Kasumi-1 (cell line): ENCODE measurements around the gene ATP13A4.

Experiments
- DNase-seq, 2 experiments: peaks; one replicate each; lab custom pipeline; 2025; lab: John Stamatoyannopoulos, UW

Gene ATP13A4, protein sequence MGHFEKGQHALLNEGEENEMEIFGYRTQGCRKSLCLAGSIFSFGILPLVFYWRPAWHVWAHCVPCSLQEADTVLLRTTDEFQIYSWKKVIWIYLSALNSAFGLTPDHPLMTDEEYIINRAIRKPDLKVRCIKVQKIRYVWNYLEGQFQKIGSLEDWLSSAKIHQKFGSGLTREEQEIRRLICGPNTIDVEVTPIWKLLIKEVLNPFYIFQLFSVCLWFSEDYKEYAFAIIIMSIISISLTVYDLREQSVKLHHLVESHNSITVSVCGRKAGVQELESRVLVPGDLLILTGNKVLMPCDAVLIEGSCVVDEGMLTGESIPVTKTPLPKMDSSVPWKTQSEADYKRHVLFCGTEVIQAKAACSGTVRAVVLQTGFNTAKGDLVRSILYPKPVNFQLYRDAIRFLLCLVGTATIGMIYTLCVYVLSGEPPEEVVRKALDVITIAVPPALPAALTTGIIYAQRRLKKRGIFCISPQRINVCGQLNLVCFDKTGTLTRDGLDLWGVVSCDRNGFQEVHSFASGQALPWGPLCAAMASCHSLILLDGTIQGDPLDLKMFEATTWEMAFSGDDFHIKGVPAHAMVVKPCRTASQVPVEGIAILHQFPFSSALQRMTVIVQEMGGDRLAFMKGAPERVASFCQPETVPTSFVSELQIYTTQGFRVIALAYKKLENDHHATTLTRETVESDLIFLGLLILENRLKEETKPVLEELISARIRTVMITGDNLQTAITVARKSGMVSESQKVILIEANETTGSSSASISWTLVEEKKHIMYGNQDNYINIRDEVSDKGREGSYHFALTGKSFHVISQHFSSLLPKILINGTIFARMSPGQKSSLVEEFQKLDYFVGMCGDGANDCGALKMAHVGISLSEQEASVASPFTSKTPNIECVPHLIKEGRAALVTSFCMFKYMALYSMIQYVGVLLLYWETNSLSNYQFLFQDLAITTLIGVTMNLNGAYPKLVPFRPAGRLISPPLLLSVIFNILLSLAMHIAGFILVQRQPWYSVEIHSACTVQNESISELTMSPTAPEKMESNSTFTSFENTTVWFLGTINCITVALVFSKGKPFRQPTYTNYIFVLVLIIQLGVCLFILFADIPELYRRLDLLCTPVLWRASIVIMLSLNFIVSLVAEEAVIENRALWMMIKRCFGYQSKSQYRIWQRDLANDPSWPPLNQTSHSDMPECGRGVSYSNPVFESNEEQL

GRCh38 chr3:193554811-193555210, at the start of gene ATP13A4:
ATP13A4 (minus strand) TSS chr3:193554895; CDS start chr3:193554799, 96 bp downstream.
- no peak for DNase-seq

DNA sequence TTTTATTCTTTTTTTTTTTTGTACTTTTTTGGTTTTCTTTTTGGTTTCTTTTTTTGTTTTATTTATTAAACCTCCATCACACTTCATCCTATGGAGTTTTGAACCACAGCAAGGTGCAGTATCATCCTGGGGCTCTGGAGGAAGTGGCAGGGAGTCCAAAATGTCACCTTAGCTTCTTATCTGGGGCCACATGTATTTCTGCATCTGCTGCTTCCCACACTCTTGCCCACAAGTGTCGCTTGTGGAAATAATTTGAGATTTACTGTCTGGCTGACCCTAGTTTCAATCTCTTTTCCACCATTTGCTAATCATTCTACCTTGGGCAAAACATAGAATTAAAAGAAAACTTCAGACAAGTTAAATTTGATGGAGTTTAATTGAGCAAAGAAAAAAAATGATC, 44.7 kb upstream of the ATP13A4 start:
- no peak for DNase-seq

- no peak for DNase-seq
Measured at GRCh38 chr3:193598202-193598601, 43.5 kb upstream of the ATP13A4 start.

DNA sequence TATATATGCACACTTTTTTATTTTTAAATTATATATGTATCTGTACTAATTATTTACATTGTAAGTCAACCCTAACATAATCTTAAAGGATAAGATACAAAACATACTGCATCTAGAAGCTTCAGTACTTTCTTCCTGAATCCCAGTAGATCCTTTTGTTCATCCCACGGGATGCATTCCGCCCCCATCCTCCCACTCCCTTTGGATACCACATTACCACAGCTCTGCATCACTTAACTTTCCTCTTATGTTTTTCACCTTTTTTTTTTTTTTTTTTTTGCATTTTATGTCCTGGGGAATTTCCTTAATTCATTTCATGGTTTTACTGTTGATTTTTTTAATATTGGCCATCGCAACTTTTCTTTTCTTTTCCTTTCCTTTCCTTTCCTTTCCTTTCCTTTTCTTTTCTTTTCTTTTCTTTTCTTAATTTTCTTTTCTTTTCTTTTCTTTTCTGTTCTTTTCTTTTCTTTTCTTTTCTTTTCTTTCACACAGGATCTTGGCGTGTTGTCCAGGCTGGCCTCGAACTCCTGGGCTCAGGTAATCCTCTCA, 41.3 kb upstream of the ATP13A4 start:
- DNase-seq = no peak

- no peak for DNase-seq
Measured at GRCh38 chr3:193594946-193595689, 40.4 kb upstream of the ATP13A4 start.

GRCh38 chr3:193593668-193594030, 39.0 kb upstream of the ATP13A4 start:
- peak; percentile 24 to 35 for DNase-seq

DNA sequence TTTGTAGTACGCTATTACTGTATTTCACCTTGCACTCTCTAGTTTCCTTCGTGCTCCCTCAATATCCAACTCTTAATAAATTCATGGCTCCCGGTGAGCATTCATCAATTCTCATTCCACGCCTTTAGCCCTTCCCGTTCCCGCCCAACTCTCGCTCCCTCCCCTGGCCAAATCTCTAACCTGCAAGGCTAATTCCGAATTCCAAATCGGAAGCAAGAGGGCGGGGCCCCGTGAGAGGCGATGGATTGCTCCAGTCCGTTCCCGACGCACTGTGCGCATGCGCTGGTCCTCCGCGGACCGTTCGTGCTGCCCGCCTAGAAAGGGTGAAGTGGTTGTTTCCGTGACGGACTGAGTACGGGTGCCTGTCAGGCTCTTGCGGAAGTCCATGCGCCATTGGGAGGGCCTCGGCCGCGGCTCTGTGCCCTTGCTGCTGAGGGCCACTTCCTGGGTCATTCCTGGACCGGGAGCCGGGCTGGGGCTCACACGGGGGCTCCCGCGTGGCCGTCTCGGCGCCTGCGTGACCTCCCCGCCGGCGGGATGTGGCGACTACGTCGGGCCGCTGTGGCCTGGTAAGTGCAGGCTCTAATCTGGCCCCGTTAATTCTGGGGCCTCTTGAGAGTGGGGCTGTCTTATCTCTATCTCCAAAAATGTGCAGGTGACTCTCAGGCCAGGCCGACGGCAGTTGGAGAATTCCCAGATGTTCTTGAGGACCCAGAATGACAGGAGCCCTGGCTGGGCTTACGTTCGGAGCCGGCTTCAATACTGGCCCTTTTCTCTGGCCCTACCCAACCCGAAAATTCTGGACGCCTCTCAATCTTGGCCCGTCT, 38.4 kb upstream of the ATP13A4 start, which contains the start of gene OPA1:
OPA1 (plus strand) TSS at position 368 of the 827 bp plus-strand sequence; CDS start at position 538, 170 bp downstream.
- DNase-seq = peak; percentile 97

DNA sequence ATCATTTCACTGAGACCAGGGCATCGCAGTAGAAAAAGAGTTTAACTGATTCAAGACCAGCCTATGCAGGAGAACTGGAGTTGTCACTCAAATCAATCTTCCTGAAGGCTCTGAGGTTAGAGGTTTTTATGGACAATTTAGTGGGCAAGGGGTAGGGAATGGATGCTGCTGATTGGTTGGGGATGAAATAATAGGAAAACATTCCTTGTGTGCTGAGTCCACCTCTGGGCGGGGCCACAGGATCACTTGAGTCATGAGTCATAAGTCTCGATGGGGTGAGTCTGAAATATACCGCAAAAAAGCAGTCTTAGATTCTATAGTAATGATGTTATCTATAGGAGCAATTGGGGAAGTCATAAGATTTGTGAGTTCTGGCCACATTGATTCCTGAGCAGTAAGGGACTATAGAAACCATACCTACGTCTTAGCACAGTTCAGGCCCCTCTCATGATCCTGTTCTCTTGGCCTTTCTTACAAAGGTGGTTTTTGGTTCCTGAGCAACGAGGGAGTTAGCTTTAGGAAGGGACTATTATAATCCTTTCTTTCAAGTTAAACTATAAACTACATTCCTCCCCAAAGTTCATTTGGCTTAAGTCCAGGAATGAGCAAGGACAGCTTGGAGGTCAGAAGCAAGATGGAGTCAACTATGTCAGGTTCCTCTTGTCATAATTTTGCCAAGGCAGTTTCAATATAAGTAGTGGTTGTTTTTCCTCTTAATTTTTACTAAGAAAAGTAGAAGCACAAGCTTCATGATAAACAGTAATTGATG, 35.6 kb upstream of the ATP13A4 start:
- DNase-seq = no peak

DNA sequence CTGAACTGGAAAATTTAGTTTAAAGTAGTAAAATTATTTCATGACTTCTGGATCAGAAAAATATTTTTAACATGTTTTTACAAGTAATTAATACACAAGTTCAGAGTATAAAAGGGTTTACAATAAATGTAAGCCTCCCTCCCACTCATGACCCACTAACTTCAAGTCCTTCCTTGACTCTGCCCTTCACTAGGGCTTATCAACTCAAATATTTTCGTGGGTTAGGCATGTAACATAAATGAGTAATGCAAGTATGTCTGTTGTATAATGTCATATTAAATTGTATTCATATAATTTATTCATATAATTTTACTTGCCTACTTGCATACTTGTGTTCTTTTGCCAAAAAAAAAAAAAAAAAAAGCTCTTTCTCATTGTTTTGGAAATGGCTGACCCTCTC, 34.9 kb upstream of the ATP13A4 start:
- no peak for DNase-seq

- DNase-seq = peak in 1 of 2 experiments; percentile 41
Measured at GRCh38 chr3:193589129-193589528, 34.4 kb upstream of the ATP13A4 start.

GRCh38 chr3:193586526-193586925, 31.8 kb upstream of the ATP13A4 start:
- no peak for DNase-seq

GRCh38 chr3:193585530-193585929, 30.8 kb upstream of the ATP13A4 start:
- DNase-seq = no peak

- DNase-seq = no peak
Measured at GRCh38 chr3:193574488-193575070, 19.9 kb upstream of the ATP13A4 start.

DNA sequence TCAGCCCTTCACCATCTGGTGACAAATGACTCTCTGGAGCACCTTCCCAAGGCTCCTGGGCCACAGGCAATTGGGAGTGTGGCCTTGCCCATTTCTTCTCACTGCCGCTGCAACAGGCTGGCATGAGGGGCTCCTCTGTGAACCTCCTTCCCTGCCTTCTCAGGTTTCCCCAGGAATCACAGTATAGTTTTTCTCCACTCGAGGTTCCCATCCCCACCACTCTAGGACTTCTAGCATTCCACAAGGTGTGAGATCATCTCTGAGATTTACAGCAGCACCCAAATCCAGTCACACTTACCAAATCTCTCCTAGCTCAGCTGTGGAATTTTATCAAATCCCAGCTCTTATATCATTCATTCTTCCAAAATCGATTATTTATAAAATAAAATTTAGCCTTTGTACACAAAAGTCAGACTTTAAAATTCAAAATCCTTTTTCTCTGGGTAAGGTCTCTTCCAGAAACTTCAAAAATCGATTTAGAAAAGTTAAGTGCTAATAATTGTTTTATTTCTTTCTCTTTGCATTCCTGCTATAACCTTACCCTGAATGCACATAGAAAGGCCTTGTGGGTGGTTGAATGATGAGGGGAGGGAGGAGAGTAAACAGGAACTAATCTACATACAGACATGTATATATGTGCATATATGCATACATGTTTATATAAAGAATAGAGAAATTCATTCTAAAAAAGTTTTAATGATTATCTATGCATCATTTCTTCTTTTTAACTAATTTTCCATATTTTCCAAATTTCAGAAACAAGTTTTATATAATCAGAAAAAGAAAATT, 18.9 kb upstream of the ATP13A4 start:
- DNase-seq = no peak

DNA sequence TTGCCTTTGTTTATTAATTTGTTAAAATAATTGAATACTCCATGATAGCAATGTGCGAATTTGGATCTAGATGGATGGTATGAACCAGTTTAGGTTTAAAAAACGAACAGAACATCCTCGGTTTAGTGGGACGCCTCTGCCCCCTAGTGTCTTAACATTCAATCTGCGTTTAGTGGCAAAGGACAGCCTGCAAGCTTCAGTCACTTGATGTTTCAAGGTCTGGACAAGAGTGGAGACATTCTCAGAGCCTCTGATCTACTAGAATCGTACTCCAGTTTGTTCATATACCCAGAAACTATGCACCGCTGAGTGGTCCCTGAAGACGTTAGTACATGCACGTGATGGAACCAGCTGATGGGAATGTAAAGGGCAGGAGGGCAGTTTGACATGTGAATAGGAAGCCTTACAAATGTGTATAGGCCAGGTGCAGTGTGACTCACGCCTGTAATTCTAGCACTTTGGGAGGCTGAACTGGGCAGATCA, 17.8 kb upstream of the ATP13A4 start:
- DNase-seq = peak; percentile 75 to 85

GRCh38 chr3:193569119-193569518, 14.4 kb upstream of the ATP13A4 start:
- DNase-seq = no peak

GRCh38 chr3:193564012-193564411, 9.3 kb upstream of the ATP13A4 start:
- no peak for DNase-seq

GRCh38 chr3:193563426-193563825, 8.7 kb upstream of the ATP13A4 start:
- no peak for DNase-seq
